ENCODE results near the gene TSPAN7.

The TSPAN7 gene

DNA sequence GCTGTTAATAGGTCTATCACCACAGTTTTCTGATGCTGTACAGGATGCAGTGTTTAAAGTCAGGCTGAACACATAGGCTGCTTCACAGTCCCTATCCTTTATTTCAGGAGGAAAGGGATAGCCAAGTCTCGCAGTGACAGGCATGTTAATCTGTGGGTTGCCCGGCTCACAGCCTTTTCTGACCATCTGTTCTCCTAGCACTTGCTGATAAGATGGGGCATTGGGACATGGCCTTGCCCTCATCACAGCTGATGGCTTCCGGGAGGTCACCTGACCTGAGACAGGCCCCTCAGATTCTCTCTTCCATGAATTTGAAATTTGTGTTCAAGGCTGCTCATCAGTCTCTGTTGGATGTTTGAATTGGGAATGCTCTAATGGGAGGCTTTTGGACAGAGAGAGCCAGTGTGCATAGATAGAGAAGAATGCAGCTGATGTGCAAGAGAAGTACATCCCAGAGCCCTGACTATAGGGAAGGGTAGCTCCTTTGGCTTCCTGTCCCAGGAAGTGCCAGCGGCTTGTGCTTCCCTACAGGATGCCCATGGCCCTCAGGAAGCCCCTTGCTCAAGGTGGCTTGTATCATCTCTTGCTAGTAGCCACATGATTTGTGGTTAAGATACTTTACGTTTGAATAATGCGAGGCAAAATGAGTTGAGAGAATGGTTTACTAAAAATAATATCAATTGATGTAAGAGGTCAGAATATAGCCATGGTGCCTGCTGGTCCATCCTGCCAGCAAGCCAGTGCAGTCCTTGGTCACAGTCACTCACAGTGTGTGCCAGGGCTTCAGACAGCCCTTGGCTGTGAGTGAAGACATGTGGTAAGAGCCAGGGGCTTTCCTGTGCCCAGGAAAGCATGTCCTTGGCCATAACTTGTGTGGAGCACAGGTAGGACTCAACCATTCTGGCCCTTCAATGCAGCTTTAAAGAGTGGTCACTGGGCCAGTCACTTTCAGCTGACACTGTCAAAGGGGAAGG lies 88.6 kb downstream of the TSPAN7 start:
- no peak for DNase-seq

DNA sequence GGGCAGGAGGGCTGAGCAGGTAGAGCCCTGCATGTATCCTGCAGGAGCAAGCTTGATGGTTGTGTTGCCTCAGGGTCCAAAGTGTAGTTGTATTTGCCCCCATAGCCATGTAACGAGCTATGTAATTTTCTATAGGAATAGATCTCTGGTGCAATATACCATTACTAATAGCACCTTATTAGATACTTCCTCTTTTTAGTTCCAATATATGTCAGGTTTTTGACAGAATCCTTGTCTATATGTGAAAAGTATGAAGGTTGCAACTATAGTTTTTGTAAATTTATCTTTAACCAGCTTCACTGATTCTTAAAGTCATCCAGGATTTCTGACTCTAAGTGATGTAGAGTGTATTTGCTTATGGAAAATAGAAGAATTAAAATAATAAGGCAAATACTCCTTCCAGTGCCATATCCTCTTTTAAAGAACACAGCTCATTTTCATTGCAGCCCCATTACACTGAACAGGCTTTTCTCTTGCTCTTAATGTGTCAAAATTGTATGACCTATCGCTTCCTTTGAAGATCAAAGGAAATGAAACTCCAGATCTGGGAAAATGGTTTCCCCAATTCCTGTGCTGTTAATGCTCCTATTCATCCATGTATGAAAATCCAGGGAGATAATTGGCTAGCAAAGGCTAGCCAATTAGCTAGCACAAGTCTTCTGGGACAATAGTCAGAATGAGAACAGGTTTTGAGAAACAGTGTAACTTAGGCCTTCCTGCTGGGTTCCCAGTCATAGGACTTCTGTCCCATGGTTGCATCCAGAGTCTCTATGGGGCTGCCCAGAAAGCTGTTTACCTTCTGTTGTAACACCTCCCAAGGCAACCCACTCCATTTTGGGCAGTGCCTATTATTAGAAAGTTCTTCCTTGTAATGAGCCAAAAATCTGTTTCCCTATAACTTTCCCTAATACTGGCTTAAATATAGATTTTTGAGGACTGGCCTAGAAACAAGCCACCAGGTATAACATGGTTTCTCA lies 90.6 kb downstream of the TSPAN7 start:
- no peak for DNase-seq

DNA sequence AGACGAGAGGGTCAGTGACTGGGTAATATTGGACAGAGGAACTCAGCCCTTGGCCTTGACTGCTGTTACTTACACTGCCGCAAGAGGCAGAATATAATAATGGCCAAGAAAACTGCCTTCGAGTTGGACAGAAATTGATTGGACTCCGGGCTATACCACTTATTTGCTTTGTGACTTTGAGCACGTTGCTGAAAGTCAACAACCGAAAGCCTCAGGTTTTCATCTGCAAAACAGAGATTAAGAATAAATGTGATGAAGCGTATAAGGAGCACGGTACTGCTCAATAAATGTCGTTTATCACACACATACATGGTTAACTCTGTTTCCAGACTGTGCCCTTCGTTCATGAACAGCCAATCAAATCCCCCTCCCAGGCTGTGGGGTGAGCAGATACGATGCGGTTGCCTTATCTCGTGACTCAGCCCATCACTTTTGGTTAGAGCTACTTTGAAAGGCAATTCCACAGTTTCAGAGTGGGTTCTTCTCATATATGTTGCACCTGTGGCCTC lies 91.6 kb downstream of the TSPAN7 start:
- no peak for DNase-seq

DNA sequence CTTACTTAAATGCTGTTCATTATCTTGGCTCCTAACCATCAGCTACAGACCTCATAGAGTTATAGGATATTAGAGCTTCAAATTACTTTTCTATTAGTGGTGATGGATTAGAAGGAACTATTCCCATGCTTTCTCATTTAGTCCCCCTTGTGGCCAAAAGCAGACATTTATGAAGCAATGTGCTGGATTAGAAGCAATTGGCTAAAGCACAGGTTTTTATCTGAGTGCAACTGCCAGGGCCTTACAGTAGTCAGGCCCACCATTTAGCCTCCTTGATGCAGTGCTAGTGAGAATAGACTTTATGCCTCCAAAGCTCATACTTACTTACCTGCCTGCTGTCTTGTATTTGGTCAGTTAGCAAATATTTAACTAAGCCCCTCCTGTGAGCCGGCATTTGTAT lies 93.0 kb downstream of the TSPAN7 start:
- DNase-seq = peak; percentile 12

DNA sequence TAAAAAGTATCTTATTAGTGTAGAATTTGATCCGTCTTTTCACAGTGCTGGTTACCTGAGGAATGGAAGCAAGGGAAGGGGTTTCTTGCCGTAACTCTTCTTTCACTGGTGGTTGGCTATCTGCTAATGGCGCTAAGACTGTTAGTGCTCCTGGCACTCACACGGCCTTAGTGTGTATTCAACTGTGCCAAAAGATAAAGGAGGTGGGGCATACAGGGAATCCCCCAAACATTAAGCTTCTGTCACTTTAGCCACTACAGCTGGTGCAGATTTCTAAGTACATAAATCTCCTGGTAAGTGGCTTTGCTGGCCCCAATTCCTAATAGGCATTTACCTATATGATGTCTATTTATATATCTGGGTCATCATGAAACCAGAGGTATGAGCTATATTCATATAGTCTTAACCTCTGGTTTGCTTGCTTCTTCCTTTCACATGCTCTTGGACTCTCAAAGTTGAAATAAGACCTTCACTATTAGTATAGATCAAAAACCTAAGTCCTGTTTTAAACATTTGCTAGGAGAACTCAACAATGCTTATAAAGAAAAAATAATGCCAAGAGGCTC lies 95.1 kb downstream of the TSPAN7 start:
- no peak for DNase-seq

DNA sequence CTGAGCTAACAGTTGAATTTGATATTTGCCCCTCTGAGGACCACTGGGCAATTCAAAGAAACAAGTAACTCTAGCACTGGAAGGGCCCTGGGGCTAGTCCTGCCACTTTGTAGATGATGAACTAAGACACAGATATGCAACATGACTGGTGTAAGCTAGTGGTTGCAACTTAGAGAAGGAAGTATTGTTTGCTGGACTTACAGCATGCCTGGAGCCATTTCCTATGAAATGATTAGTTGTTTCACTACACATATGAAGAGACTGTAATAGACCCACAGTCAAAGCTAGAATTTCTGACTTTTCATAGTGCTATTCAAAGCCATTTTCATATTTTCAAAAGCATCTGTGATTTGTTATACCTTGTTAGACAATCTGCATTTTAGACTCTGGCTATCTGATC lies 96.2 kb downstream of the TSPAN7 start:
- no peak for DNase-seq

DNA sequence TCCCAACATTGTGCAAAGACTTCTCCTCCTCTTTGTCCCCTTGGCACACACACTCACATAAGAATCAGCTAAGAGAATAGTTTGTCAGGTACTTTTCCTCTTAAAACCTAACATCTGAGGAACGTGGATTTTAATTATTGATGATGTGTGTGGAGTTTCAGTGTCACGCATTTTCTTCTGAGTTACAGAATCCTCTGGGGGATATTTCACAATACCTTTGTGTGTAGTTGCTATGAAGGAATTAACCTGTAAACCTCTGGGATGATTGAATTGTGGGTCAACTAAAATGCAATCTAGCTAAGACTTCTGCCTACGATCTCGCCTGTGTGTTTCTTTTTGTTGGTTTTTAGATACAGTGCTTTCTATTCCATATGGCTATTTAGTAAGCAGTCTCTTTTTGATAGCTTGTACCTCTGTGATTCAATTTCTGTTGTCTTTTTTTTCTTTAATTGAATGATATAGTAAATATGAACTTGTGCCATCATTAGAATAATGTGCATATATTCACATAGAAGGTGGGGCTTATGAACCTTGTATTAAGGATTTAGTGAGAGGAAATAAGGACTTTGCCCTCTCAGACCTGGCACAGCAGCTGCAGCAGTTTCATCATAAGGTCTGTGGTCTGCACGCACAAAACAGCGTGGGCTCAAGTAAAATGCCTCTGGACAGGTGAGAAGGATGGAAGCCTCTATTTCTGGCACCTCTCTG lies 99.2 kb downstream of the TSPAN7 start:
- no peak for DNase-seq

DNA sequence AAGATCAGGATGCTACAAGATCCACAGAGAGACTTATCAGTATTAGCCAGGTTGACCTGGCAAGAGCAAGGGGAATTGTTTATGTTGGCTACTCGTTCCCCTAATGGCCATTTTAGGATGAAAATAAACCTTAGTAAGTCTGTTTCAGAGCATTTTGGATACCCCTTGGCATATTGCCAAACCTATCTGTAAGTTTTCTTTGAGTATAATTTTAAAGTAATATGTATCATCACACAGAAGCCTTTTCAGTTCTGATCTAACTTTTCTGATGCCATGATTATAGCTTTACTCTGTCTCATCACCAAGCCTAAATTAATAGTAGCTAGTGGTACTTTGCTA lies 99.7 kb downstream of the TSPAN7 start:
- DNase-seq = no peak

GRCh38 chrX:38661561-38661960 lies 100.2 kb downstream of the TSPAN7 start:
- no peak for DNase-seq

- DNase-seq = no peak
Measured at GRCh38 chrX:38662640-38663039, 101.3 kb downstream of the TSPAN7 start.

GRCh38 chrX:38664285-38664684 lies 102.9 kb downstream of the TSPAN7 start:
- peak; percentile 33 for DNase-seq

GRCh38 chrX:38666909-38667308 lies 105.6 kb downstream of the TSPAN7 start:
- DNase-seq = no peak

DNA sequence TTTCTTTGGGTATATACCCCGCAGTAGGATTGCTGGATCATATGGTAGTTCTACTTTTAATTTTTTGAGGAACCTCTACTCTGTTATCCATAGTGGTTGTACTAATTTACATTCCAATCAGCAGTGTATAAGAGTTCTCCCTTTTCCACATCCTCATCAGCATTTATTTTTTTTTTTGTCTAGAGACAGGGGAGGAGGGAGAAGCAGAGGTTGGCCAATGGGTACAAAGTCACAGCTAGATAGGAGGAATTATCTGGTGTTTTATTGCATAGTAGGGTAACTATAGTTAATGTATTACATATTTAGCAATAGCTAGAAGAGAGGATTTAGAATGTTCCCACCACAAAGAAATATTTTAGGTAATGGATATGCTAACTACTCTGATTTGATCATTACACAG lies 107.4 kb downstream of the TSPAN7 start:
- DNase-seq = no peak

DNA sequence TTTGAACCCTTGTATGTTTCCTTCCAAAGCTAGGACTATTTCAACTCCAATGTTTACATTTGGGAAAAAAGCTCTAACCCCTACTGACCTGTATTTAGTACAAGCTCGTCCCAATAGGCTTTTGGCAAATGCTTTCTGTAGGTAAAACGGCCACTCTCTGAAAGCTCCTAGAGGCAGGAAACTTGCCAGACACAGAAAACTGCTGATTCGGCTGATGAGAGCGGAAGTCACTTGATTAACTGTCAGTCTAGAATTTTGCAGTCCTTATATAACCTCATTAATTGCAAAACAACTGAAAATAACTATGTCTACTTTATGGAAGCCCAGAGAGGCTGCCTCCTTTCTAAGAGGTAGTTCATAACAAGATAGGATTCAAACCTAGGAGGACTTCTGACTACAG lies 108.1 kb downstream of the TSPAN7 start:
- DNase-seq = no peak

GRCh38 chrX:38672646-38673045 lies 111.3 kb downstream of the TSPAN7 start:
- DNase-seq = no peak

DNA sequence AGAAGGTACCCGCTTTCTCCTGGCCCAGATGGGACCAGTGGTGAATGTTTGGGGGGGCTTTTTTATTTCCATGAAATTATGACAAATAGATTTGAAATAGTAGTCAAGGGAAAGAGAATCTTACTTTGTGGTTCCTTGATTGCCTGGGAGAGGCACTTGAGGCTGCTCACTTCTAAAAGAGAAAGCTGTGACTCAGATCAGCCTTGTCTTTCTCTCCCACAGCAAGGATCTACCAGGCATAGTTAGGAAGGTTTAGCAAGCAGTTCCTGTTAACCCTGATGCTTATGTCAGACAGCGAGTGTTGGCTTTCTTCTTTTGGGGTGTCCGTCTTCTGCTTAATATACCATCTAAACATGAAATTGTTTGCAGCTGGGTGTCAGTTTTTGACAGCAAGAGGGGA lies 114.5 kb downstream of the TSPAN7 start:
- no peak for DNase-seq

DNA sequence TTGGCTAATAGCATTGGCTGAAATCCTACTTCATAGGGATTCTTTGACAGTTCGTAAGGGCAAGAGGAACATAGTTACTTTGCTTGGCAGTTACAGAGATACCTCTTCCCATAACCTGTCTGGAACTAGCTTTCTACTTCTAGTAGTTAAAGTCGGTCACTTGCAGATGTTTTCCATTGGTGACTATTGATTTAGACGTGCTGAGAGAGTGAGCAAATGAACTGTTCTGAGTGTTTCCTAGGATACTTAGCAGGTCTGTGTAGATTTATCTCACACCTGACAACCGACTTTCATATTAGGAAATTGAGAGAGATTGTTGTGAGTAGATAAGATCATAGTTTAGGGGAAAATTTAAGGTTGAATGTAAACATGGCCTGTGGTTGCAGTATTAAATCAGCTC lies 116.8 kb downstream of the TSPAN7 start:
- no peak for DNase-seq

DNA sequence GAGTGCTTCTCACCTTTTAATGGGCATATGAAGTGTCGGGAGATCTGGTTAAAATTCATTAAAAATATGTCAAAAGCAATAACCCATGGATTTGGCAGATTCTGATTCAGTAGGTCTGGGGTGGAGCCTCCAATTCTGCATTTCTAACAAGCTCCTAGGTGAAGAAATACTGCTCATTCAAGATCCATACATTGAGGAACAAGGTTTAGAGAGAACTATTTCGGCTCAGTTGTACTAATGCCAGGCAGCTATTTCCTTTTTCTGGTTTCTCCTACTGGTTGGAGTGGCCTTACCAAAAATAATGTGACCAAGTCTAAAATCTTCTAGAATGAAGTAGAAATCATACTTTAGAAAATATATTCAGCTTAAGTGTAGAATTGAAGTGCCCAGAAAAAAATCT lies 117.5 kb downstream of the TSPAN7 start:
- DNase-seq = no peak

GRCh38 chrX:38679695-38680094 lies 118.4 kb downstream of the TSPAN7 start:
- DNase-seq = no peak

GRCh38 chrX:38682095-38682494 lies 120.8 kb downstream of the TSPAN7 start:
- DNase-seq = no peak

DNA sequence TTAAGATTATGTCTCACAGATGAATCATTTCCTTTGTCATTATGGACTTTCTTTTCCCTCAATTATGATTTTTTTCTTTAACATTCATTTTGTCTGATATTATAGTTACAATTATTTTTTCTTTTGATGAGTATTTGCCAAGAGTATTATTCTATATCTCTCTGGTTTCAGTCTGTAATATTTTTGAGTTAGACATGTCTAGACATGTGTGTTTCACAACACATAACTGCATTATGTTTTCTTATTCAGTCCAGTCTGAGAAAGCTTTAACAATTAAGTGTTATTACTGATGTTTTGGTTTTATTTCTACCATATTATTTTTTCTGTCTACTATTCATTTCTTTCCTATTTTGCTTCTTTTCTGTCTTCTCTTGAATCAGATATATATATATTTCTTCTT lies 131.6 kb downstream of the TSPAN7 start:
- no peak for DNase-seq

- no peak for DNase-seq
Measured at GRCh38 chrX:38694394-38694793, 133.1 kb downstream of the TSPAN7 start.

GRCh38 chrX:38697461-38697860 lies 136.1 kb downstream of the TSPAN7 start:
- DNase-seq = no peak

Data from NCI-H1694 (cell line).